ENCODE data around the gene TWIST2.

The TWIST2 gene

GRCh38 chr2:238870261-238870660 lies 22.4 kb downstream of the TWIST2 start:
- no peak for TF ChIP-seq CTCF (IDR thresholded peaks at IDR 0.05; ENCODE audit: insufficient read depth, low read depth, low read length, missing control alignments)
- DNase-seq (ENCODE audit: low read depth) = no peak

GRCh38 chr2:238872026-238872425 lies 24.1 kb downstream of the TWIST2 start:
- no peak overlapping the region for H3K4me3 ChIP-seq (ENCODE audit: low read length)
- DNase-seq (ENCODE audit: low read depth) = no peak
- no peak for TF ChIP-seq CTCF (IDR thresholded peaks at IDR 0.05; ENCODE audit: insufficient read depth, low read depth, low read length, missing control alignments)

More at GRCh38 chr2:238870261-238870660, 22.4 kb downstream of the TWIST2 start:
- H3K4me3 ChIP-seq (ENCODE audit: low read length) = no peak overlapping the region

- DNase-seq (ENCODE audit: low read depth) = no peak
- H3K4me3 ChIP-seq (ENCODE audit: low read length) = no peak overlapping the region
- TF ChIP-seq CTCF (IDR thresholded peaks at IDR 0.05; ENCODE audit: insufficient read depth, low read depth, low read length, missing control alignments) = no peak
Observed at GRCh38 chr2:238872628-238873380, 24.9 kb downstream of the TWIST2 start.

- no peak overlapping the region for H3K4me3 ChIP-seq (ENCODE audit: low read length)
- DNase-seq (ENCODE audit: low read depth) = no peak
- no peak for TF ChIP-seq CTCF (IDR thresholded peaks at IDR 0.05; ENCODE audit: insufficient read depth, low read depth, low read length, missing control alignments)
Observed at GRCh38 chr2:238873381-238873801, 25.5 kb downstream of the TWIST2 start.

GRCh38 chr2:238873841-238874240 lies 26.0 kb downstream of the TWIST2 start:
- no peak for TF ChIP-seq CTCF (IDR thresholded peaks at IDR 0.05; ENCODE audit: insufficient read depth, low read depth, low read length, missing control alignments)
- H3K4me3 ChIP-seq (ENCODE audit: low read length) = no peak overlapping the region
- DNase-seq (ENCODE audit: low read depth) = no peak

- H3K4me3 ChIP-seq (ENCODE audit: low read length) = no peak overlapping the region
- no peak for DNase-seq (ENCODE audit: low read depth)
Observed at GRCh38 chr2:238874330-238875050, 26.6 kb downstream of the TWIST2 start.

More at GRCh38 chr2:238874330-238875050, 26.6 kb downstream of the TWIST2 start:
- TF ChIP-seq CTCF (IDR thresholded peaks at IDR 0.05; ENCODE audit: insufficient read depth, low read depth, low read length, missing control alignments) = no peak

Measured in epithelial cell of esophagus (primary cell).